COLO668 (cell line): ENCODE data around the gene RCCD1.
A peak's percentile ranks its signal among the peaks of the same experiment; 100 is the strongest.
"Not testable (repeated sequence)": the region's sequence is repeated elsewhere in the genome, so short reads cannot be mapped to it uniquely, and the experiment has no call there.

Experiments used
- DNase-seq: peaks from one replicate; lab custom pipeline; 2025; ENCODE audit not compliant: unreplicated experiment; lab: John Stamatoyannopoulos, UW

Gene RCCD1

DNA sequence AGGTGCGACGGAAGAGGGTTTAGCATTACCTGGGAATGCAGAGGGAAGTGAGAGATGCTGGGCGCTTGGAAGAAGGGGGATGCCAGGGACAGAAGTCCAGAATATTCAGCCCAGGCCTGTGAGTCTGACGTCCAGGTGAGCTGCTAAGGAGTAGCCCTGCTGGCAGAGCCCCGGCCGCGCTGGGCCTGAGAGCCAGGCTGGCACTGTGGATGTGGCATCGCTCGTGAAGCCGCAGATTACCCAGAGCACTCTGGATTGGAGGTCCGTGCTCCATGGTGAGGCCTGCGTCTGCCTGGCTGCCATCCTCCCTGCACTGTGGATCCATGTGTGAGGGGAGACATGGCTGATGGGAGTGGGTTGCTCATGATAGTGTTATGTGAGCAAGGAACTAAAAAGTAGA is 37.1 kb upstream of the RCCD1 start:
- no peak for DNase-seq

DNA sequence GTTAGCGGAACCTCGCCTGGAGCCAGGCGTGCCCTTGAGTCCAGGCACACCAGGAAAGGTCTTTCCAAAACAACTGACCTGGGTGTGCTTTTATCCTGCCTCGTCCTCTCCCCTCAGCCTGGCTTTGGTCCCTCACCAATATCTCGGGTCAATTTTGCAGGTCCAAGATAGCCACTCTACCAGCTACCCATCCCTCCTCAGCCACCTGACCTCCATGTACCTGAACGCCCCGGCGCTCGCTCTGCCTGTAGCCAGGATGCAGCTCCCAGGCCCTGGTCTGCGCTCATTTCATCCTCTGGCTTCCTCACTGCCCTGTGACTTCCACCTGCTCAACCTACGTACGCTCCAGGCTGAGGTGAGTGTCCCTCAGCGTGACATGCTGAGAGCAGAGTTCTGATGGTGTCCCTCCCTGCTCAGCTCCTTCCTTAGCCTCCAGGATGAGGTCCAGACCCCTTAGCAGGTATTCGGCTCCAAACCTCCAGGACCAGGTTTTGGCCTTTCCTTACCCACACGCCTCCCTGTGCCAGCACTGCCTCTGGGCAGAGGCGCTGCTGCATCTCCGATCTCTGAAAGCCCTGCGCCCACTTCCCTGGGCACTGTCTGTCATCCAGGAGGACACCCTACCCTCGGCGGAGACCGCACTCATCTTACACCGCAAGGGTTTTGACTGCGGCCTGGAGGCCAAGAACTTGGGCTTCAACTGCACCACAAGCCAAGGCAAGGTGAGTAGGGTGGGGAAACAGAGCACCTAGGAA is 36.5 kb upstream of the RCCD1 start:
- DNase-seq, result no peak

DNA sequence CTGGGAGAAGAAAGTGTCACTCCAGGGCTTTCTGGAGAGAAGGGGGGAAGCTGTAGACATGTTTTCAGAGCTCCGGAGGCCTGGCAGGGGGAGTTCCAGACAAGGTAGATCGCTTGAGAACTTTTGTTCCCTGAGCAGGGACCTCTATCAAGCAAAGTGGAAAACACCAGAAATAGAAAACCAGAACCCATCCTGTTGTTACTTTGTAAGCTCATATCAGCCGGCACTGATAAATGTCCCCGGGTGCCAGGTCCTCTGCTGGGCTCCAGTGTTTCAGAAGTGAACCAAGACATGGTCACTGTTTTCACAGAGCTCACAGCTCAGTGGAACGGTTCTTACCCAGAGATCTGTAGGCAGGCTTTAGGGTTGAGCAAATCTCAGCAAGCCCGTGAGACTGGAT is 35.8 kb upstream of the RCCD1 start:
- DNase-seq, result no peak

DNA sequence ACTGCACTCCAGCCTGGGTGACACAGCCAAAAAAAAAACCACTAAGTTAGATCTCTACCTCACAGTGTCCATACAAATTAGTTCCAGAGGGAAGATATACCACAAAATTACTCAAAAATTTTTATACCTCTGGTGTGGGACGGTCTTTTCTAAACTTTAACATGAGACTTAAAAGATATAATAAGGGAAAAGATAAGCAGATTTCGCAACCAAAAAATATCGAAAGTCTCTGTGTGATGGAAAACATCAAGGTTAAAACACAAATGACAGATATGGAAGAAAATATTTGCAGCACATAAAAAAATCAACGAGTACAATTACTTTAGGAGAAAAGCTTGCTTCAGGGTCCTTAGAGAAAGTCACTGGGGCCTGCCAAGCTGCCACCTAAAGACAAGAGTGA is 32.8 kb upstream of the RCCD1 start:
- no peak for DNase-seq

DNA sequence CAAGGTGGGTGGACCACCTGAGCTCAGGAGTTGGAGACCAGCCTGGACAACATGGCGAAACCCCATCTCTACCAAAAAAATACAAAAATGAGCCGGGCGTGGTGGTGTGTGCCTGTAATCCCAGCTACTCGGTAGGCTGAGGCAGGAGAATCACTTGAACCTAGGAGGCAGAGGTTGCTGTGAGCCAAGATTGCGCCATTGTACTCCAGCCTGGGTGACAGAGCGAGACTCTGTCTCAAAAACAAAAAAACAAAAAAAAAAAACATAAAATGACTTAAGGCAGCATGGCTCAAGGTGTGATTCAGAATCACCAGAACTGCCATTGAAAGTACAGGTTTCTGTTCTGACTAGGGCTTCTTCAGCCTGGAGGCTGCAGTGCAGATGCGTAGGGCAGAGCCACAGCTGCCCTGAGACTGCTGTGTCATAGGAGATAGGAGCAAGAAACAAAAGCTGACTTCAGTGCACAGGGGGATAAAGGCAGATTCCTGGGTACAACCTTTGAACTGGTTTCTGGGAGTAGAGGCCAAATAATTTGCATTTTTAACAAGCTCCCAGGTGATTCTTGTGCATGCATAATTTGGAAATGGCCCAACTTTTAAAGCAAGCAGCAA is 31.9 kb upstream of the RCCD1 start:
- DNase-seq, result not testable (repeated sequence)

DNA sequence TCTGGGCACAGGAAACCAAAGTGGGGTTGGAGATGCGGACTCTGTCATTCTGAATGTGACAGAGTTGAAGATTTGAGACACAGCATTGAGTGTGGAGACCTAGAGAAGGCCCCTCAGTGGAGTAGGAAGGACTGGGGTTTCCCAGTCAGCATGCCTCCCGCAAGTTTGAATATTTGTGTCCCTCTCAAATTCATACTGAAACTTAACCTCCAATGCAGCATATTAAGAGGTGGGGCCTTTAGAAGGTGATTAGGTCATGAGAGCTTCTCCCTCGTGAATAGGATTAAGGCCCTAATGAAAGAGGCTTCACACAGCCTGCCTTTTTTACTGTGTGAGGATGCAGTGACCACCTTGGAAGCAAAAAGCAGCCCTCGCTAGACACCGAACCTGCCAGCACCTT is 30.3 kb upstream of the RCCD1 start:
- no peak for DNase-seq

DNA sequence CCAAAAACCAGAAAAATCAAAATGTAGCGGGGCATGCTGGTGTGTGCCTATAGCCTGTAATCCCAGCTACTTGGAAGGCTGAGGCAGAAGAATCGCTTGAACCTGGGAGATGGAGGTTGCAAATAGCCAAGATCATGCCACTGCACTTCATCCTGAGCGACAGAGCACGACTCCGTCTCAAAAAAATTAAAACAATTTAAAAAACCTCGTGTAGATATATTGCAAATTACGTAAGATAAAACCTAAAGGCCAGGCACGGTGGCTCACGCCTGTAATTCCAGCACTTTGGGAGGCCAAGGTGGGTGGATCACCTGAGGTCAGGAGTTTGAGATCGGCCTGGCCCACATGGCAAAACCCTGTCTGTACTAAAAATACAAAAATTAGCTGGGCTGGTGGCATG is 27.9 kb upstream of the RCCD1 start:
- not testable (repeated sequence) for DNase-seq

DNA sequence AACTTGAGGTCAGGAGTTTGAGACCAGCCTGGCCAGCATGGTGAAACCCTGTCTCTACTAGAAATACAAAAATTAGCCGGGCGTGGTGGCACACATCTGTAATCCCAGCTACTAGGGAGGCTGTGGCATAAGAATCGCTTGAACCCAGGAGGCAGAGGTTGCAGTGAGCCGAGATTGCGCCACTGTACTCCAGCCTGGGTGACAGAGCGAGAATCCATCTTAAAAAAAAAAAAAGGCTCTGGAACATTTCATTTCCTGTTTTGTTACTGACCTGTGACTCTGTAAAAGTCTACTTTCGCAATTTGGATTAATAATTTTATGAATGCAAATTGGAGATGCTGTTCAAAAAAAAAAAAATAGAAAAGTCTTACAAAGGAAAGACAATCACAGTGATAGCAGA is 26.6 kb upstream of the RCCD1 start:
- DNase-seq, result not testable (repeated sequence)

DNA sequence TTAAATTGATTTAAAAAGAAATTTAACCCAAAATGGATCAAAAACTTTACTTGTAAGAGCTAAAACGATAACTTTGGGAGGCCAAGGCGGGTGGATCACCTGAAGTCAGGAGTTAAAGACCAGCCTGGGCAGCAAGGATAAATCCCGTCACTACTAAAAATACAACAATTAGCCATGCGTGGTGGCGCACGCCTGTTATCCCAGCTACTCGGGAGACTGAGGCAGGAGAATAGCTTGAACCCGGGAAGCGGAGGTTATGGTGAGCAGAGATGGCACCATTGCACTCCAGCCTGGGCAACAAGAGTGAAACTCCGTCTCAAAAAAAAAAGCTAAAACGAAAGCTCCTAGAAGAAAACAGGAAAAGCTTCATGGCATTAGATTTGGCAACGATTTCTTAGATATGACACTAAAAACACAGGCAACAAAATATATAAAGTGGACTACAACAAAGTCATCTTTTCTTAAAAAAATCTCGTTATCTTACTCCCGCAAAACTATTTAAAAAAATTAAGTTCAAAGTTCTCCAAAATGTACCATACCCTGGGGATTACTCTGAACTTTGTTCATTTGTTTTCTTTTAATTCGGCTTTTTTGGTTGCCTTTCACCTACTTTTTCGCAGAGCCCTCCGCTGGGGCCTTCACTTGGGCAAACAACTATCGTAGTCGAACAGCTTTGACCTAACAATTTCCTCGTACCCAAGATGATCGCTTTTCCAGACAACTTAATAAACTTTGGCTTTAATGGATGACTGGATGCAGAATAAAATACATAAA is 25.3 kb upstream of the RCCD1 start:
- DNase-seq, result no peak

DNA sequence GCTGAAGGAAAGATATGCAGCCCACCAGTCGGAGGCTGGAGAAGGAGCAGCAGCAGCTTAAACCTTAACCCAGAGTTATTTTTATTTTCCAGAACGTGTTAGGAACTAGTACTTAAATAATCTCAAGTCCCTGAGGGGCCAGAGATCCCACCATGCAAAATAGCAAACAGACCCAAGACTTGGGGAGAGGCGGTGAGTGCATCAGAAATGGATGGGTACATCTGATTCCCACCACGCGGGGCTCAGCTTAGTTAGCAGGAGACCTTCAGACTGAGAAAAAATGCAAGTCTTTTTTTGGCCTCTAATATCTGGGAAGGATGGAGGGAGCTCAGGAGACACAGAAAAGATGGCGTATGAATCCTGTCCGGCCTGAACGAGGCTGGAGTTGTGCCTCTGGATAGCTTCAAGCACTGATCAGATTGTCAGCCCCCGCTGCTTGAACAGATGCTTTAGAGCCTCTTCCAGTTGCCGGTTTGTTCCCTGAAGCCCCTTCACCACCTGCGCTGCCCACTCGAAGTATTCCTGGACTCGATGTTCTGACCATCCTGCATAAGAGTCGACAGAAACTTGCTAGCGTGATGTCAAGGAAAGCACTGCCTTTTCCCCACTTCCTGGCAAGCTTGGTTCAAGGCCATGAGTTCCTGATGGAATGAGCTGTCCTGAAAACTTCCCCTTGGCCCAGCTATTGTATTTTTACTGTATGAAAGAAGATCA is 23.7 kb upstream of the RCCD1 start:
- peak; percentile 45 for DNase-seq

DNA sequence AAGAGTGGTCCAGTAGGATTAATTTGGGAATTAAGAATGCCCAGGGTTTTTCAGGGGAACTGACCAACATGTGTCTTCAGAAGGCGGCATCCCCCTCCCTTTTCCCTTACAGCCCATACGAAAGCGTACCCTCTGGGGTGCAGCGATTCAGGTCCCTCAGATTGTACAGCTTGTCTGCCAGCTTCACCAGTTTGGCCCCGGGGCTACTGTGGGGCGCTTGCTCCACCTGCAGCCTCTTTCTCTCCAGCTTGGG is 23.2 kb upstream of the RCCD1 start:
- no peak for DNase-seq

DNA sequence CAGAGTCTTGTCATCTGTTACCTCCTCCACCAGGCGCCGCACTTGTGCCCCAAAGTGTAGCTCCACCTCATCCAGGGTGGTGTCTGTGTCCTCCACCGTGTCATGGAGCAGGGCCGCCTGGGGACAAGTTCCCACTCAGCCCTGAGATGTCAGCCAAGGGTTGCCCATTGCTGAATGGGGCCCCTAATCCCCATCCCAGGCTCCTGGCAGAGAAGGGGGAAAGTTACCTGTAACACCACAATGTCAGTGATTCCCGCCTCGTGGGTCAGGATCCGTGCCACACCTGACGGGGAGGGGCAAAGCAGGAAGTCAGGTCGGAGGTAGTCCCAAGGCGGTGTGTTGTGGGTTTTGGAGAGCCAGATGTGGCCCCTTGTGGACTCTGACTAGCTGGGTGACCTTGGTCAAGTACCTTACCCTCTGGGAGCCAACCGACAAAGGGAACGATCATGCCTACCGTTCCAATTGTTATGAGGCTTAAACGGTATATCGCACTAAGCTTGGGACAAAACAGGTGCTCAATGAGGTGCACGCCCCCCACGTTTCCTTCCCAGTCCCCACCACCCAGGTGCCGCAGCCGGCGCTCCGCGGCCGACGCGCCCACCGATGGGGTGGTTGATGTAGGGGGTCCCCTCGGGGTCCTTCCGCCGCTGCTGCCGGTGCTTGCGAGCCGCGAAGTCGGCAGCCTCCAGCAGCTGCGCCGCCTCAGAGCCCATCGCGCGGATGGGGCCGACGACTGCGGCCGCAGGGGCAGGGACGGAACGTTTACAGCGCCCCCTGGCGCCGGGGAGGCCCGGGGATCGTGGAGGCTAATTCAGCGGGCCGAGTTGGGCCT is 22.6 kb upstream of the RCCD1 start, which contains the start of gene HDDC3:
Gene HDDC3 (minus strand): TSS at position 722 of the 832 bp plus-strand sequence. CDS start 9 bp downstream, at position 713.
- peak; percentile 93 for DNase-seq

DNA sequence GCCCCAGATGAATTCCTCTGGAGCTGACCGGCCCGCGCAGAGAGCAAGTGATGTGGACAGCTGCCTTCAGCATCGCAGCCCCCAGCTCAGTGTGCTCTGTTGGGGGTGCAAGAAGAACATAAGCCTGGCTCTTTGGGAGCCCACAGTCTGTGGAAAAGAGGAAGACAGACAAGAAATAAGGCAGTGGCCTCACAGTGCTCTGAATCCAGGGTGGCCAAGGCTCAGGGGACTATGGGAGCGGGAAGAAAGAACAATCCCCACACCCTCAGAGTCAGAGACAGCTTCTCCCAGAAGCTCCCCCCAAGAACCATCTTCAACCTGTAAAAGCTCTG is 22.1 kb upstream of the RCCD1 start:
- DNase-seq, result no peak

DNA sequence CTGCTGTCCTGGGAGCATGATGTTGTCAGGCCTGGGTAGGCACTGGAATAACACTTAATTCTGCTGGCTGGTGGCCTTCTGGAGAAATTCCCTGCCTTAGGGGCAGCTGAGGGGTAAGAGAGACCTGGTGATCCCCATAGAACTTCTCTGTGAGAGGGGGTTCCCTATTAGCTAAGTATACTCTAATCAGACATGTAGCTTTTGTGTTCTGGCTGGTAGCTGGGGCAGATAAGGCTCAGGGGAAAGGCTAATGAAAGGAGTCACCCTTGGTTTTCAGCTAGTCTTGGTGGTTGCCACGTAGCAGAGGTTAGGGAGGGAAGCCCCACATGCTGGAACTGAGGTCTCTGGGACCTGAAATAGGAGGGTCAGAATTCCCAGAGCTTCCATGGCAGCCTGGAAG is 21.4 kb upstream of the RCCD1 start:
- DNase-seq, result no peak

DNA sequence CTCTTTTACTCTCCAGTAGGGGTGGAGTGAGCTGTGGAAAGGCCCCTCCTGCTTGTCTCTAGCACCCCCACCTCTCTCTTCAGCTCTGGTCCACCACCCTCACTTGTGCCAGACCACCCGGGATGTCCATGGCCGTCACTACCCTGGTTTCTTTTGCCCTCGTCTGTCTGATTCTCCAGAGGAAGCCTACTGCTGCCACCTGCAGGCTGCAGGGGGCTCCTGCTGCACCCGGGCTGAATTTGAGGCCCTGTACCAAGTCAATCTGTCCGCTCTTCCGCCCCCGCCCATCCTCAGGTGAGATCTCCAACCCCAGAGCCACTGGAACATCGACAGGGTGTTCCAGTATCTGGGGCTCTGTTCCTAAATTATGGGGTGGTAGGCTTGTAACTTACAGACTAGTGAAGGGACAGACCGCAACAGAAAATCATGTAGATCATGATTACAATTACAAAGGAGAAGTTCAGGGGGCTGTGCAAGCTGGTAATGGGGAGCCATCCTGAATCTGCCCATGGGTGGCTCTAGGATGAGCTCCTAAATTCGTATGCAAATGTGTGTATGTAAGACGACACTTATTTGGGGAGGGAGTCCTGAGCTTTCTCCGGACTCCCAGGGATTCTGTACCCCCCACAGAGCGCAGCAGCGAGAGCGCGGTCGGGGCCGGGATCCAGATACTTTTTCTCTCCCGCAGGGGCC is 20.3 kb upstream of the RCCD1 start:
- peak; percentile 91 for DNase-seq

DNA sequence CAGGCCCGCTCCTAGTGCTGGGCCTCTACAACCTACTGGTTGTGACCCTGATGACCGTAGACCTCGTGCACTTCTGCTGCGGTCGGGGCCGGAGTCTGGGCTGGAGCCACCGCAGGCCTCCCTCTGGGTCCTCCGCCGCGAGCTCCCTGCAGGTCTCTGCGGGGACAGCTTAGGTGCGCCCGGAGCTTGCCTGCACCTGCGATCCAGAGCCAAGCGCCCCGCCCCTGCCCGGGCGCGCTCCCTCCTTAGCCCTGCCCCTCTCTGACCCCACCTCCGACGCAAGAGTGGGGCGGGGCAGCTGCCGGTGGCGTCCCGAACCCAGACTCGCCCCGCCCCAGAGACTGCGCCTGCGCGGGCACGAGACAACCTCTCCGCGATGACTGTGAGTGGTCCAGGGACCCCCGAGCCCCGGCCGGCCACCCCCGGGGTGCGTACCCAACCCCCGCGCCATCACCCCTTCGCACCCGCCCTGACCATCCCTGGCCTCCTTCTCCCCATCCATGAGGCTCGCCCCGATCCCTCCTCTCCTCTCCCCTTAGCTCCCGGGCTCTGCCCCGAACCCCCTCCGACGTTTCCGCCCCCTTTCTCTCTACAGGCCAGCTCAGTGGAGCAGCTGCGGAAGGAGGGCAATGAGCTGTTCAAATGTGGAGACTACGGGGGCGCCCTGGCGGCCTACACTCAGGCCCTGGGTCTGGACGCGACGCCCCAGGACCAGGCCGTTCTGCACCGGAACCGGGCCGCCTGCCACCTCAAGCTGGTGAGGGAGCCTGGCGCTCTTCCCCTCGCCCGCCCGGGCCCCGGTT is 19.5 kb upstream of the RCCD1 start, which contains the start of gene UNC45A:
Gene UNC45A (plus strand): TSS at position 337 of the 803 bp plus-strand sequence. CDS start 40 bp downstream, at position 377.
- DNase-seq, result peak; percentile 97

DNA sequence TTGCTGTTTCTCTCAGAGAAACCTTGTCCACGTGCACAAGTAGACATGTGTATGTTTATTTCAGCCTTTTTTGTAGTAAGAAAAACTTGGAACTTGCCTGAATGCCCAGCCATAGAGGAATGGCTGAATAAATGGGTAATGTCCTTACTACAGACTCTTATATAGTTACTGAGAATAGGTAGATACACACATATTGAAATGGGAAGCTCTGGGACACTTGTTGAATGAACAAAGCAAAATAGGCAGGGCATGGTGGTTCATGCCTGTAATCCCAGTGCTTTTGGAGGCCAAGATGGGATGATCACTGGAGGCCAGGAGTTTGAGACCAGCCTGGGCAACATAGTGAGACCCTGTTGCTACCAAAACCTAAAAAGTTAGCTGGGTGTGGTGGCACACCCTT is 17.9 kb upstream of the RCCD1 start:
- no peak for DNase-seq

DNA sequence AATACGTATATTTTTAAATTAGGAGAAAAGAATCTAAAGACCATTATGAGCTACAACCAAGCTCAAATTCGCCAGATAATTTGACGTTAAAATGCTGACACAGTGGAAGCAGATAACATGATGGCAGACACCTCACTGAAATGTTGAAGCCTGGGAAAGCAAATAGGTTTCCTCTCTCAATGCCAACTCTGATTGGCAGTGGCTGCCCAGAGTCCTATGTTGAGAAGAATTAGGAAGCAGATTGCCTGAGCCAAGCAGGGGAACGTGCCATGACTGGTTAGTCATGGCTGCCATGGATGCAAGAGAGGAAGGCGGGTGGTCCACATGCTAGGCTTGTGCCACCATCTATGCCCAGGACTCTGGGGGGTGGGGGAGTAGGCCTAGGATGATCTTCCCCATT is 16.4 kb upstream of the RCCD1 start:
- DNase-seq, result no peak

DNA sequence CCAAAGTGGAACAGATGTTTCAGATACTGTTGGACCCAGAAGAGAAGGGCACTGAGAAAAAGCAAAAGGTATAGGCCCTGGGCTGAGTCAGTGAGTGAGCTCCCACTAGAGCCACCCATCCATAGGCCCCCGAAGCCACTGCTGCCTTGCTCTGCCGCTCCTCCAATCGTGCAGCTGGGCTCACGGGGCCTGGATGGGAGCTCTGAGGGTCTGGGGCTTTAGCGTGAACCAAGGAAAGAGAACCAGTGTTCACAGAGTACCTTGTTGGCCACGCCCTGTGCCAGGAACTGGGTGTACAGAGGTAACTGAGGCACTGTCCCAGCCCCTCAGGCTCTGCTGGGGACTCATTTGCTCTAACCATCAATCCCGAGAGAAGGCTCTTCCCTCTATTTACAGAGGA is 14.9 kb upstream of the RCCD1 start:
- no peak for DNase-seq
